Stomach (tissue), 9 donors: Measurements from ENCODE around the gene SLC7A5. TPM values are rescaled to one million over a fixed set of nuclear protein-coding genes. Genes with fewer than 3 reads are reported as not detected.
"Not testable (repeated sequence)": the region's sequence is repeated elsewhere in the genome, so short reads cannot be mapped to it uniquely, and the experiment has no call there.

Experiments used
- DNase-seq, 2 donors: peaks; one replicate each; pipeline versions ENCODE4 v3.0.0 to v3.0.0-alpha.2; 2013 to 2019
- H3K27ac ChIP-seq, 5 donors: fragments of 200-600 bp in 4 of 5; sonication (generic) in 4 of 5; one replicate each; pipeline ENCODE4 v1.5.1; 2013 to 2019; ENCODE audit warnings: mild to moderate bottlenecking in 1 of 5, moderate library complexity in 1 of 5
- H3K27me3 ChIP-seq, 3 donors: fragments of 200-600 bp; sonication (generic); one replicate each; pipeline ENCODE4 v1.5.1; 2017 to 2019; ENCODE audit warnings: mixed run types in 1 of 3
- H3K36me3 ChIP-seq, 4 donors: fragments of 200-600 bp; sonication (generic); 1 replicate in 3 of 4; 2 replicates in 1 of 4; pipeline ENCODE4 v1.5.1; 2016 to 2019
- H3K4me1 ChIP-seq, 4 donors: fragments of 200-600 bp; sonication (generic); one replicate each; pipeline ENCODE4 v1.5.1; 2016 to 2019
- H3K4me3 ChIP-seq, 4 donors: fragments of 200-600 bp; sonication (generic) in 3 of 4; one replicate each; pipeline ENCODE4 v1.5.1; 2016 to 2019; ENCODE audit warnings: mild to moderate bottlenecking in 1 of 4
- H3K9me3 ChIP-seq, 4 donors: fragments of 200-600 bp; sonication (generic); one replicate each; pipeline ENCODE4 v1.5.1; 2016 to 2019
- CTCF ChIP-seq, 7 experiments: fragments of 450-650 bp in 4 of 7; fragments of 200-600 bp in 3 of 7; sonication (generic) in 3 of 7; IDR thresholded peaks; one replicate each; pipeline ENCODE4 v1.5.1; 2016 to 2019; ENCODE audit warnings: antibody characterized with exemption in 7 of 7, control low read depth in 2 of 7, mild to moderate bottlenecking in 1 of 7
- EP300 ChIP-seq: sonication (generic); formaldehyde crosslinking; IDR thresholded peaks from one replicate; pipeline ENCODE4 v1.6.1; 2017; ENCODE audit warnings: antibody characterized with exemption
- POLR2A ChIP-seq, 4 donors: fragments of 450-650 bp; IDR thresholded peaks; one replicate each; pipeline ENCODE4 v1.6.1; 2016; ENCODE audit warnings: antibody characterized with exemption in 4 of 4, control low read depth in 2 of 4, mild to moderate bottlenecking in 1 of 4, moderate library complexity in 1 of 4
- POLR2AphosphoS5 ChIP-seq, 3 donors: sonication (generic); formaldehyde crosslinking; IDR thresholded peaks; one replicate each; pipeline ENCODE4 v1.6.1; 2016; ENCODE audit warnings: antibody characterized with exemption in 3 of 3
- WGBS, 5 donors: extraction: QIAGEN DNeasy Blood & Tissue Kit in 3 of 5; methylation state at CpG; one replicate each; pipeline versions ENCODE4 v1.1.5 to v1.1.7; 2013 to 2018; 5-methylcytosine and 5-hydroxymethylcytosine counted together
- intact Hi-C: fragments of 100-400 bp; cut with DNase I; formaldehyde crosslinking; loops from one replicate; pipeline ENCODE4 v1.15.1; 2023; ENCODE audit warnings: low total_unique reads
- polyA plus RNA-seq, 3 donors: library from polyadenylated mRNA; stranded (reverse); fragments of 200-250 nt; gene quantifications; one replicate each; pipeline ENCODE4 v1.2.3, GENCODE V29; 2013
- total RNA-seq, 5 donors: library from RNA; depleted of rRNA; stranded (reverse); fragments of >200 nt; gene quantifications; one replicate each; pipeline versions ENCODE4 v1.1.0 to v1.2.3, GENCODE V29; 2014 to 2016
- donor health status: healthy with polysubstance abuse.
- donor health status: Bipolar disorder and iron deficiency.
- donor health status: healthy.

The SLC7A5 gene
- total and polyA plus RNA-seq, 8 donors = 1.4 to 74.8 (median 10.0) TPM

GRCh38 chr16:87815567-87815966 is 53.7 kb downstream of the SLC7A5 start:
- H3K9me3 ChIP-seq = peaks cover 5 to 26% (median 22%) of the 10 kb centered on the region in 4 donors
- H3K27me3 ChIP-seq = no peaks in the 10 kb centered on the region
- WGBS, 5 donors = 55 to 68% (median 57%) methylated on average over 2 to 5 of the region's 5 CpGs
- no peak overlapping the region for H3K4me3 ChIP-seq
- intact Hi-C loops = no loop called here
- no peak overlapping the region for H3K27ac ChIP-seq
- TF ChIP-seq POLR2A (IDR thresholded peaks at IDR 0.05) = no peak
- no peaks in the 10 kb centered on the region for H3K4me1 ChIP-seq
- no peak for DNase-seq
- H3K36me3 ChIP-seq = no peaks in the 10 kb centered on the region

GRCh38 chr16:87812200-87812656 is 57.1 kb downstream of the SLC7A5 start:
- WGBS, 5 donors = 22 to 47% (median 38%) methylated on average over 9 to 10 of the region's 10 CpGs
- Histone ChIP-seq H3K9me3 (peaks cover 0 to 10% (median 9%) of the 10 kb centered on the region in 4 donors), H3K27ac (no peak overlapping the region), H3K4me3 (no peak overlapping the region), H3K36me3 (no peaks in the 10 kb centered on the region), H3K27me3 (no peaks in the 10 kb centered on the region), H3K4me1 (peaks cover 2 to 7% (median 4%) of the 10 kb centered on the region in 4 donors)
- intact Hi-C loops = no loop called here
- DNase-seq = peak in 1 of 2 donors; percentile 64
- TF ChIP-seq POLR2A (IDR thresholded peaks at IDR 0.05) = no peak
- peak in 1 of 7 experiments; percentile 11 for TF ChIP-seq CTCF (IDR thresholded peaks at IDR 0.05)

- peaks cover 10 to 15% (median 12%) of the 10 kb centered on the region in 4 donors for H3K4me1 ChIP-seq
- intact Hi-C loops, H3K27ac ChIP-seq, H3K9me3 ChIP-seq, H3K27me3 ChIP-seq, H3K4me3 ChIP-seq, H3K36me3 ChIP-seq, DNase-seq: not testable (repeated sequence)
- 50 to 69% (median 55%) methylated on average over 1 of the region's 1 CpG for WGBS, 5 donors
Observed at GRCh38 chr16:87811454-87811853, 57.9 kb downstream of the SLC7A5 start.

GRCh38 chr16:87809150-87809902 is 60.0 kb downstream of the SLC7A5 start:
- Histone ChIP-seq H3K27me3 (no peaks in the 10 kb centered on the region), H3K9me3 (no peaks in the 10 kb centered on the region), H3K4me1 (peaks cover 16 to 23% (median 20%) of the 10 kb centered on the region in 4 donors), H3K4me3 (no peak overlapping the region), H3K27ac (peak overlapping the region in 1 of 5 donors; percentile 30), H3K36me3 (no peaks in the 10 kb centered on the region)
- TF ChIP-seq POLR2AphosphoS5 (IDR thresholded peaks at IDR 0.05) (no peak), POLR2A (IDR thresholded peaks at IDR 0.05) (no peak), EP300 (no peak), CTCF (IDR thresholded peaks at IDR 0.05) (no peak)
- WGBS, 5 donors = 53 to 63% (median 59%) methylated on average over 15 of the region's 15 CpGs
- intact Hi-C loops = no loop called here
- no peak for DNase-seq

GRCh38 chr16:87808108-87808507 is 61.2 kb downstream of the SLC7A5 start:
- intact Hi-C loops = no loop called here
- 90 to 95% (median 94%) methylated on average over 6 of the region's 6 CpGs for WGBS, 5 donors
- Histone ChIP-seq H3K27ac (no peak overlapping the region), H3K4me1 (peaks cover 16 to 23% (median 20%) of the 10 kb centered on the region in 4 donors), H3K9me3 (no peaks in the 10 kb centered on the region), H3K4me3 (no peak overlapping the region), H3K27me3 (no peaks in the 10 kb centered on the region), H3K36me3 (no peaks in the 10 kb centered on the region)
- no peak for DNase-seq
- TF ChIP-seq EP300 (no peak), CTCF (IDR thresholded peaks at IDR 0.05) (no peak), POLR2AphosphoS5 (IDR thresholded peaks at IDR 0.05) (no peak), POLR2A (IDR thresholded peaks at IDR 0.05) (no peak)
